HG02884 (cell line): ENCODE results near the gene SLC4A9.

Experiments
- ATAC-seq: cut with Tn5 transposase; IDR thresholded peaks from one replicate; pipeline ENCODE4 v1.9.1; 2021; ENCODE audit warnings: mild to moderate bottlenecking, moderate library complexity; ENCODE audit not compliant: unreplicated experiment

SLC4A9 gene

DNA sequence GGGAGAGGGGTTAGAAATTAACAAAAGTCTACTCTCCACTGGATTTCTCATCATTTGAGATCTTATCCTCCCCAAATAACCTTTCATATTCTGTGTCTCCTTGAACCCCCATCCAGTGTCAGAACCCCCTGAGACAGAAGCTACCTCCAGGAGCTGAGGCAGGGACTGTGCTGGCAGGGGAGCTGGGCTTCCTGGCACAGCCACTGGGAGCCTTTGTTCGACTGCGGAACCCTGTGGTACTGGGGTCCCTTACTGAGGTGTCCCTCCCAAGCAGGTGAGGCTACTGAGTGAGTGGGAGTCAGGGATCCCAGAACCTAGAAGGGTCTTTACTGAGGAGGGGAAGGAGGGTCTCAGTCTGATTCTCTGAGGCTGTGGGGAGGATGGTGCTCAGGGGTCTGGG lies 1.9 kb downstream of the SLC4A9 start:
- no peak for ATAC-seq

DNA sequence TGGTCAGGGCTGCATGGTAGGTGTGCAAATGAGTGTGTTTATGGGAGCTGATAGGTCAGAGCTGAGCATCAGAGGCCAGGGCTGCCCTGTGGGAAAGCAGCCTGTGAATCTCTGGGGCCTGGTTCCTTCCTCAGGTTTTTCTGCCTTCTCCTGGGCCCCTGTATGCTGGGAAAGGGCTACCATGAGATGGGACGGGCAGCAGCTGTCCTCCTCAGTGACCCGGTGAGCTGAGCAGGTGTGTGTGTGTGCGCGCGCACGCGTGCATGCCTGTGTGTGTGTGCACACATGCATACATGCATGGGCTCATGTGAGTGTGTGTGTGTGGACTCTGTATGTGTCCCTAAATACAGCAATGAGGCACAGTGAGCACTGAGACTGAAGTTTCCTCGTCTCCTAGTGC lies 2.3 kb downstream of the SLC4A9 start:
- no peak for ATAC-seq

GRCh38 chr5:140362875-140363630 lies 3.1 kb downstream of the SLC4A9 start:
- peak; percentile 92 for ATAC-seq

GRCh38 chr5:140363631-140364471 lies 3.9 kb downstream of the SLC4A9 start:
- ATAC-seq: no peak

GRCh38 chr5:140364472-140364765 lies 4.4 kb downstream of the SLC4A9 start:
- ATAC-seq: no peak

DNA sequence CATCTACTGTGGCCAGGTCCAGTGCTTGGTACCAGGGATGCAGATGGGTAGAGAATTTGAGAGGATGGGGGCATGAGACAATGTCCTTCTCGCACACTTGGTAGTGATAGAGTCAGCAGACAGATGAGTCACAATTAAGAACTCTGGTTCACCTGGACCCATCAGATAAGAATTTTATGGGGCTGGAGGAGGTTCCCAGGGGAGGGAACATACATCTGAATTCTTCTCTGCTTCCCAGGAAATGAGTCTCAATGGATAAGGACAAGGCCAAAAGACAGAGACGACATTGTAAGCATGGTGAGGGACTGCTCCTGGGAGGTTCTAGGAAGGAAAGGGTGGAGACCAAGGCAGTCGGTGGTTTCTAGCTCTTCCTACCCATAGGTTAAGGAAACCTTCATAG lies 5.3 kb downstream of the SLC4A9 start:
- no peak for ATAC-seq

- ATAC-seq: no peak
These were observed 5.9 kb downstream of the SLC4A9 start for GRCh38 chr5:140365941-140366340.

GRCh38 chr5:140366589-140367255 lies 6.7 kb downstream of the SLC4A9 start:
- no peak for ATAC-seq

- ATAC-seq: no peak
These were observed 7.4 kb downstream of the SLC4A9 start for GRCh38 chr5:140367256-140368013.

DNA sequence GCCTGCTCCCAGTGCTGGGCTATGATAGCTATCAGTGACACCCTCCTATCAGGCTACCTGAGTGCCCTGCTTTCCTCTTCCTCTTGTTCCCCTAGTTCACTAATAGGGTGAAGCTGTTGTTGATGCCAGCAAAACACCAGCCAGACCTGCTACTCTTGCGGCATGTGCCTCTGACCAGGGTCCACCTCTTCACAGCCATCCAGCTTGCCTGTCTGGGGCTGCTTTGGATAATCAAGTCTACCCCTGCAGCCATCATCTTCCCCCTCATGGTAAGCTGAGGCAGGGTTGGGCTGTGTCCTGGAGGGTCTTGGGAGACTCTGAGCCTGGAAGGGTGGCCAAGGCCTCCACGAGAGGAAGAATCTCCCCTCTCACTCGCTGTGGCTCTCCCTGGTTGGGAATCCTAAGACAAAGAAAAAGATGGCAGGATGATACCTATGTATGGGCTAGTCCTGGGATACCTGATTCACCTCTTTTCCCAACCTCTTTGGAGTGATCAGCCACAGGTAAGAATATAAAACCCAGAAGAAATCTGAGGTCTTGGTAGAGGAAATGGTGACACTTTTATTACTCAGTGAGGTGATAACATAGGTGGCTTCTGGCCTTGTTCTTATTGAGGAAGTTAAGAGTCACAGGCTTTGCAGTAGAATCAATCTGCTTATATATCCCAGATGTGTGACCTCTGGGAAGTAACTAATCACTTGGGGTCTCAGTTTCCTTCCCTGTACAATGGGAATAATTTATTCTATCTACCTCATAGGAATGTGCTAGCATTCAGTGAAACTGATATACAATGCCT lies 11.6 kb downstream of the SLC4A9 start:
- ATAC-seq: no peak

DNA sequence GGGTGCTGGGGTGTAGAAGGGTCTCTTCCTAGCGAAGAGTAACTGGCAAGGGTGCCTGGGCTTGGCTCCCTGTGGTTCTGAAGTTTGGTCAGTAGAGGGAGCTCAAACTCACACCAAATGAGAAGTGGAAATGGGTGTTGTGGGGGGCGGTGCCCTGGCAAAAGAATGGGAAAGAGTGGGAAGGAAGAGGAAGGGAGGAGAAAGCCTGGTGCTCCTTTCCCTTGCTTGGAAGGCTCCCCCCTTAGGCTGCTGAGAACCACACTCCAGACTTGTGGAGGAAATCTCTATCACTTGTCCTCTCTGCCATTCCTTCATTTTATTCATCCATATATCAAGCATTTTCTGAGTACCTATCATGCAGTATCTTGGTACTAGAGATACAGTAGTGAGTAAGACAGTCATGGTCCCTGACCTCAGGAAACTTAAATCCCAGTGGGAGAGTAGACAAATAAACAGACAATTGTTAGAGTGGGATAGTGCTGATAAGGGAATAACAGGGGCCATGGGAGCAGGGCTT lies 13.0 kb downstream of the SLC4A9 start:
- no peak for ATAC-seq

- ATAC-seq: no peak
These were observed 21.4 kb downstream of the SLC4A9 start for GRCh38 chr5:140381351-140381750.

DNA sequence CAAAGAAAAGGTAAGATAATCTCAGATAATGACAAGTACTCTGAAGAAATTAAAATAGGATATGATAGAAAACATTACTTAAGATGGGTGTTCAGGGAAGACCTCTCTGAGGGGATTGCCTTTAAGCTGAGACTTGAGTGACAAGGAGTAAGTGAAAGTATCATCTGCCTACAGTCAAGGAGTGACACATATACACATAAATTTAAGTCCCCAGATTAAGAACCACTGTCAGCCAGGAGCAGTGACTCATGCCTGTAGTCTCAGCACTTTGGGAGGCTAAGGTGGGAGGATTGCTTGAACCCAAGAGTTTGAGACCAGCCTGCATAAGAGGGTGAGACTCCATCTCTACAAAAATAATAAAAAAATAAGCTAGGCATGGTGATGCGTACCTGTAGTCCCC lies 22.0 kb downstream of the SLC4A9 start:
- ATAC-seq: no peak

DNA sequence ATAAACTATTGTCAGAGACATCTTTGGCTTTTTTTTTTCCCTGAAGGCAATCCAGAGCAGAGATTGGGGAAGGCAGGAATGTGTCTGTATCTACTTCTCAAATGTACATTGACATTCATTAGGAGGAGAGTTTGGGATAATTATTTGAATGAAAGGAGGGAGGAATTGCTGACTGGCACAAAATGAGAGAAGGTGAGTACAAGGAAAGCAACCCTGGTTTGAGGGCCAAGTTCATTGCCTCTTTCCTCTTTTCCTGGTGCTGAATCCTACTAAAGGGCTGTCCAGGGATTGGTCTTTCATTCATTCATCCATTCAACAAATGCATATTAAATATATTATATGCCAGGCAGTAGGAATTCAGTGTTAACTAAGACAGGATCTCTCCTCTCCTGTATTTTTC lies 22.9 kb downstream of the SLC4A9 start:
- no peak for ATAC-seq

DNA sequence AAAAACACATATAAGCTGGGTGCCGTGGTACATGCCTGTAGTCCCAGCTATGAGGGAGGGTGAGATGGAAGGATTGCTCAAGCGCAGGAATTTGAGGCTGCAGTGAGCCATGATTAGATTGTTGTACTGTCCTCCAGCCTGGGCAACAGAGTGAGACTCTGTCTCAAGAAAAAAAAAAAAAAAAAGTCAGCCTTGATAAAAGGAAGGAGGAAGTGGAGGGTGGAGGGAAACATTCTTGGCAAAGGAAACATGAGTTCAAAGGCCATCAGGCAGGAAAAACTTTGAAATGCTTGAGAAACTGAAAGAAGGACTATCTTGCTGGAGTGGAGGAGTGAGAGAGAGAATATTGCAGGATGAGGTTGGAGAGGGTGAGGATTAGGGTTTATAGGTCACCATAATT lies 23.3 kb downstream of the SLC4A9 start:
- ATAC-seq: no peak

- ATAC-seq: no peak
These were observed 28.1 kb downstream of the SLC4A9 start for GRCh38 chr5:140388052-140388451.

- ATAC-seq: no peak
These were observed 31.3 kb downstream of the SLC4A9 start for GRCh38 chr5:140391312-140391711.

DNA sequence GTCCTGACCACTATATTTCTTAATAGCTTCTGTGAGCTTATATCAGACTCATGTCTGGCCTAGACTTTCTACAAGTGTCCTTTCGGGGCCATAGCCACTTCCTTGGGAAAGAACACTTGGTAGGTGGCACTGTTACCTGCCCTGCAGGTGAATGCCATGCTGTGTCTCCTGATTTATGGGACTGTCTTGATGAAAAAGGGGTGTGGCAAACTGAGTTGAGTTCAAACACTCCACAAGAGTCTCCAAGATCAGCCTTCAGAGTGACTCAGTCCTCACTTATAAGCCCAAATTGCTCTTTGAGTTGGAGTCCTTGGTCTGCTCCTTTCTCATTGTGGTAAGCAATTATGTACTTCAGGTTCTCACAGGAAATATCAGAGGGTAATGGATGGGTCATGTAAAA lies 31.7 kb downstream of the SLC4A9 start:
- no peak for ATAC-seq

- ATAC-seq: no peak
These were observed 33.7 kb downstream of the SLC4A9 start for GRCh38 chr5:140393738-140394137.

DNA sequence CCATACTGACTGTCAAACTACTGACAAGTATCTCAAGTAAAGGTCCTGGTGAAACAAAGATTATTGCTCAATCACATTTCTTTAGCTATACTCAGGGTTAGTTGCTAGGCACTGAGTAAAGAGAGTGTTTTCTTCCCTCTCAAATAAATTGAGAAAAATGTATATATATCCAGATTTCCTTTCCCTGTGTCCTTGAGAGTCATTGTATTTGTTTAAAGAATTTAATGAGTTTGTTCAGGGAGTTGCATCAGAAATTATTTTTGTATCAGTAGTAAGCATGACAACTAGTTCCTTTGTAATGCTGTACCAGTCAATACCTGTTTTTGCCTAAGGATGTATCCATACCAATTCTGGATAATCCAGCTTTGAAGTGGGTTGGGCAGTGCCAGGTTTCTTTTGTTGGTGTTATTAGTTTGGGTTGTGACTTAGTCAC lies 38.4 kb downstream of the SLC4A9 start:
- no peak for ATAC-seq
